Panc1 (cell line): ENCODE results near the gene LDHD. TPM values are rescaled to one million over a fixed set of nuclear protein-coding genes. Genes with fewer than 3 reads are reported as not detected.

Experiments
- ATAC-seq: fragments of 200-7000 bp; cut with Tn5 transposase; 2 replicates; pipeline ENCODE4 v1.9.1; 2020; ENCODE audit warnings: mild to moderate bottlenecking, moderate library complexity
- BruUV-seq: library from RNA; stranded (reverse); fragments of 400-500 nt; replicated peaks from 2 replicates; lab custom pipeline; 2021; lab: Mats Ljungman, UMichigan
- CTCF ChIA-PET: fragments of 300-600 bp; sonication (Branson Sonifier 250); formaldehyde crosslinking; loops from one replicate; lab custom pipeline; 2022; ENCODE audit warnings: antibody characterized with exemption; lab: Charles Lee
- POLR2A ChIA-PET: fragments of 300-600 bp; sonication (Branson Sonifier 250); formaldehyde crosslinking; loops from one replicate; lab custom pipeline; 2022; ENCODE audit warnings: antibody characterized with exemption; lab: Charles Lee
- DNase-seq: peaks from one replicate; pipeline ENCODE4 v3.0.0-alpha.2; 2010; ENCODE audit warnings: low read depth, low spot score
- H3K27ac ChIP-seq: 2 replicates; pipeline ENCODE4 v1.5.1; 2011; ENCODE audit warnings: mild to moderate bottlenecking, low read length, inconsistent platforms
- H3K27me3 ChIP-seq: fragments of 200-500 bp; sonication (Bioruptor generic); 2 replicates; pipeline ENCODE4 v1.6.0; 2014; ENCODE audit warnings: low read length, inconsistent platforms; ENCODE audit not compliant: control insufficient read depth, insufficient read depth
- H3K36me3 ChIP-seq: fragments of 200-500 bp; sonication (Bioruptor generic); 2 replicates; pipeline ENCODE4 v1.5.1; 2014; ENCODE audit warnings: inconsistent platforms, mild to moderate bottlenecking, low read length, moderate library complexity; ENCODE audit not compliant: control insufficient read depth, insufficient read depth
- H3K4me1 ChIP-seq: 2 replicates; pipeline ENCODE4 v1.5.1; 2011; ENCODE audit warnings: inconsistent platforms, mild to moderate bottlenecking, low read length, moderate library complexity; ENCODE audit not compliant: control insufficient read depth, insufficient read depth
- H3K4me3 ChIP-seq, 2 experiments: 2 replicates each; pipeline ENCODE4 v1.5.1; 2011 to 2012; ENCODE audit warnings: low read depth in 2 of 2, low read length in 2 of 2, mild to moderate bottlenecking in 2 of 2, inconsistent platforms in 1 of 2, moderate library complexity in 1 of 2
- H3K9me3 ChIP-seq: fragments of 200-500 bp; sonication (Bioruptor generic); 2 replicates; pipeline ENCODE4 v1.5.1; 2014; ENCODE audit warnings: low read depth, mild to moderate bottlenecking, inconsistent platforms, low read length, moderate library complexity; ENCODE audit not compliant: control insufficient read depth, insufficient read depth
- POLR2AphosphoS5 ChIP-seq: IDR thresholded peaks from 2 replicates; pipeline ENCODE4 v1.6.1; 2012; ENCODE audit warnings: mild to moderate bottlenecking, low read depth, low read length, moderate library complexity
- SIN3A ChIP-seq: IDR thresholded peaks from 2 replicates; pipeline ENCODE4 v1.6.1; 2012; ENCODE audit warnings: low read depth, mild to moderate bottlenecking, low read length, moderate library complexity, borderline replicate concordance; ENCODE audit not compliant: insufficient read depth
- TCF7L2 ChIP-seq: IDR thresholded peaks from 2 replicates; pipeline ENCODE4 v1.6.1; 2011; ENCODE audit warnings: mild to moderate bottlenecking, low read depth, low read length, inconsistent platforms
- in situ Hi-C: cut with HindIII; loops from 2 replicates; pipeline ENCODE4 v1.10.0; 2016; ENCODE audit warnings: low sequenced_read_pairs, low pct_unique_long_range_greater_than_20kb
- intact Hi-C: fragments of 100-400 bp; cut with micrococcal nuclease; formaldehyde crosslinking; loops from one replicate; pipeline ENCODE4 v1.10.0; 2022; ENCODE audit not compliant: unreplicated experiment
- total RNA-seq: library from RNA; stranded (reverse); gene quantifications from one replicate; pipeline ENCODE4 v1.2.1, GENCODE V29; 2021; ENCODE audit not compliant: unreplicated experiment
- TF ChIP-seq, protein P1 (sequence below), 2 experiments: IDR thresholded peaks; 2 replicates each; pipeline ENCODE4 v1.6.1; 2011 to 2012; ENCODE audit warnings: low read depth in 2 of 2, control low read depth in 1 of 2, low read length in 1 of 2, mild to moderate bottlenecking in 1 of 2, moderate library complexity in 1 of 2; ENCODE audit not compliant: insufficient read depth in 1 of 2
- TF ChIP-seq, protein P2 (sequence below): fragments of 450-650 bp; IDR thresholded peaks from 2 replicates; pipeline ENCODE4 v1.5.1; 2017; ENCODE audit warnings: mild to moderate bottlenecking

The LDHD gene
- total RNA-seq, 1 experiment from 2014 or later = 3.1 TPM

GRCh38 chr16:75131081-75131480 is 14.5 kb upstream of the LDHD start:
- ChIA-PET POLR2A (no interaction called here), CTCF (no interaction called here)
- intact Hi-C loops (no loop called here), in situ Hi-C loops (no loop called here)
- Histone ChIP-seq H3K9me3 (no peaks in the 10 kb centered on the region), H3K4me1 (no peaks in the 10 kb centered on the region), H3K4me3 (no peak overlapping the region), H3K36me3 (no peaks in the 10 kb centered on the region), H3K27me3 (no peaks in the 10 kb centered on the region), H3K27ac (no peak overlapping the region)
- TF ChIP-seq, protein P1, sequence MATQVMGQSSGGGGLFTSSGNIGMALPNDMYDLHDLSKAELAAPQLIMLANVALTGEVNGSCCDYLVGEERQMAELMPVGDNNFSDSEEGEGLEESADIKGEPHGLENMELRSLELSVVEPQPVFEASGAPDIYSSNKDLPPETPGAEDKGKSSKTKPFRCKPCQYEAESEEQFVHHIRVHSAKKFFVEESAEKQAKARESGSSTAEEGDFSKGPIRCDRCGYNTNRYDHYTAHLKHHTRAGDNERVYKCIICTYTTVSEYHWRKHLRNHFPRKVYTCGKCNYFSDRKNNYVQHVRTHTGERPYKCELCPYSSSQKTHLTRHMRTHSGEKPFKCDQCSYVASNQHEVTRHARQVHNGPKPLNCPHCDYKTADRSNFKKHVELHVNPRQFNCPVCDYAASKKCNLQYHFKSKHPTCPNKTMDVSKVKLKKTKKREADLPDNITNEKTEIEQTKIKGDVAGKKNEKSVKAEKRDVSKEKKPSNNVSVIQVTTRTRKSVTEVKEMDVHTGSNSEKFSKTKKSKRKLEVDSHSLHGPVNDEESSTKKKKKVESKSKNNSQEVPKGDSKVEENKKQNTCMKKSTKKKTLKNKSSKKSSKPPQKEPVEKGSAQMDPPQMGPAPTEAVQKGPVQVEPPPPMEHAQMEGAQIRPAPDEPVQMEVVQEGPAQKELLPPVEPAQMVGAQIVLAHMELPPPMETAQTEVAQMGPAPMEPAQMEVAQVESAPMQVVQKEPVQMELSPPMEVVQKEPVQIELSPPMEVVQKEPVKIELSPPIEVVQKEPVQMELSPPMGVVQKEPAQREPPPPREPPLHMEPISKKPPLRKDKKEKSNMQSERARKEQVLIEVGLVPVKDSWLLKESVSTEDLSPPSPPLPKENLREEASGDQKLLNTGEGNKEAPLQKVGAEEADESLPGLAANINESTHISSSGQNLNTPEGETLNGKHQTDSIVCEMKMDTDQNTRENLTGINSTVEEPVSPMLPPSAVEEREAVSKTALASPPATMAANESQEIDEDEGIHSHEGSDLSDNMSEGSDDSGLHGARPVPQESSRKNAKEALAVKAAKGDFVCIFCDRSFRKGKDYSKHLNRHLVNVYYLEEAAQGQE (IDR thresholded peaks at IDR 0.05; ENCODE audit: insufficient read depth in 1 of 2, low read depth in 2 of 2, low read length in 1 of 2) = no peak
- TF ChIP-seq SIN3A (no peak), TCF7L2 (no peak), POLR2AphosphoS5 (no peak)
- TF ChIP-seq, protein P2, sequence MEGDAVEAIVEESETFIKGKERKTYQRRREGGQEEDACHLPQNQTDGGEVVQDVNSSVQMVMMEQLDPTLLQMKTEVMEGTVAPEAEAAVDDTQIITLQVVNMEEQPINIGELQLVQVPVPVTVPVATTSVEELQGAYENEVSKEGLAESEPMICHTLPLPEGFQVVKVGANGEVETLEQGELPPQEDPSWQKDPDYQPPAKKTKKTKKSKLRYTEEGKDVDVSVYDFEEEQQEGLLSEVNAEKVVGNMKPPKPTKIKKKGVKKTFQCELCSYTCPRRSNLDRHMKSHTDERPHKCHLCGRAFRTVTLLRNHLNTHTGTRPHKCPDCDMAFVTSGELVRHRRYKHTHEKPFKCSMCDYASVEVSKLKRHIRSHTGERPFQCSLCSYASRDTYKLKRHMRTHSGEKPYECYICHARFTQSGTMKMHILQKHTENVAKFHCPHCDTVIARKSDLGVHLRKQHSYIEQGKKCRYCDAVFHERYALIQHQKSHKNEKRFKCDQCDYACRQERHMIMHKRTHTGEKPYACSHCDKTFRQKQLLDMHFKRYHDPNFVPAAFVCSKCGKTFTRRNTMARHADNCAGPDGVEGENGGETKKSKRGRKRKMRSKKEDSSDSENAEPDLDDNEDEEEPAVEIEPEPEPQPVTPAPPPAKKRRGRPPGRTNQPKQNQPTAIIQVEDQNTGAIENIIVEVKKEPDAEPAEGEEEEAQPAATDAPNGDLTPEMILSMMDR = no peak
- no peak for DNase-seq
- no TSS peak for BruUV-seq
- ATAC-seq = no peak

- in situ Hi-C loops = no loop called here
- POLR2A ChIA-PET = interaction anchor here (0.7 kb wide), 1 partner anchor 28 kb away, joined by 6 read pairs; no protein-coding TSS in a partner anchor
- H3K36me3 ChIP-seq = no peaks in the 10 kb centered on the region
These were observed 13.7 kb upstream of the LDHD start for GRCh38 chr16:75130150-75130771.

More at GRCh38 chr16:75130150-75130771, 13.7 kb upstream of the LDHD start:
- Histone ChIP-seq H3K9me3 (no peaks in the 10 kb centered on the region), H3K4me1 (no peaks in the 10 kb centered on the region), H3K27me3 (no peaks in the 10 kb centered on the region), H3K4me3 (no peak overlapping the region), H3K27ac (no peak overlapping the region)
- BruUV-seq = no TSS peak
- CTCF ChIA-PET = interaction anchor here (0.6 to 0.8 kb wide), 3 partner anchors 13 to 268 kb away, joined by 3 to 4 read pairs (median 3); partner anchors contain the start of gene LDHD
- intact Hi-C loops = no loop called here
- DNase-seq (no peak), ATAC-seq (no peak)
- TF ChIP-seq, protein P1 (IDR thresholded peaks at IDR 0.05; ENCODE audit: insufficient read depth in 1 of 2, low read depth in 2 of 2, low read length in 1 of 2) = no peak
- TF ChIP-seq, protein P2 = no peak; the same call in 1 of the 2 replicates
- TF ChIP-seq POLR2AphosphoS5 (no peak), TCF7L2 (no peak), SIN3A (no peak)
